MV-4-11 (cell line): ENCODE results near the gene FEM1C.
A peak's percentile ranks its signal among the peaks of the same experiment; 100 is the strongest.

Experiments used
- DNase-seq: peaks from one replicate; lab custom pipeline; 2025; lab: John Stamatoyannopoulos, UW

Gene FEM1C, protein sequence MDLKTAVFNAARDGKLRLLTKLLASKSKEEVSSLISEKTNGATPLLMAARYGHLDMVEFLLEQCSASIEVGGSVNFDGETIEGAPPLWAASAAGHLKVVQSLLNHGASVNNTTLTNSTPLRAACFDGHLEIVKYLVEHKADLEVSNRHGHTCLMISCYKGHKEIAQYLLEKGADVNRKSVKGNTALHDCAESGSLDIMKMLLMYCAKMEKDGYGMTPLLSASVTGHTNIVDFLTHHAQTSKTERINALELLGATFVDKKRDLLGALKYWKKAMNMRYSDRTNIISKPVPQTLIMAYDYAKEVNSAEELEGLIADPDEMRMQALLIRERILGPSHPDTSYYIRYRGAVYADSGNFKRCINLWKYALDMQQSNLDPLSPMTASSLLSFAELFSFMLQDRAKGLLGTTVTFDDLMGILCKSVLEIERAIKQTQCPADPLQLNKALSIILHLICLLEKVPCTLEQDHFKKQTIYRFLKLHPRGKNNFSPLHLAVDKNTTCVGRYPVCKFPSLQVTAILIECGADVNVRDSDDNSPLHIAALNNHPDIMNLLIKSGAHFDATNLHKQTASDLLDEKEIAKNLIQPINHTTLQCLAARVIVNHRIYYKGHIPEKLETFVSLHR

DNA sequence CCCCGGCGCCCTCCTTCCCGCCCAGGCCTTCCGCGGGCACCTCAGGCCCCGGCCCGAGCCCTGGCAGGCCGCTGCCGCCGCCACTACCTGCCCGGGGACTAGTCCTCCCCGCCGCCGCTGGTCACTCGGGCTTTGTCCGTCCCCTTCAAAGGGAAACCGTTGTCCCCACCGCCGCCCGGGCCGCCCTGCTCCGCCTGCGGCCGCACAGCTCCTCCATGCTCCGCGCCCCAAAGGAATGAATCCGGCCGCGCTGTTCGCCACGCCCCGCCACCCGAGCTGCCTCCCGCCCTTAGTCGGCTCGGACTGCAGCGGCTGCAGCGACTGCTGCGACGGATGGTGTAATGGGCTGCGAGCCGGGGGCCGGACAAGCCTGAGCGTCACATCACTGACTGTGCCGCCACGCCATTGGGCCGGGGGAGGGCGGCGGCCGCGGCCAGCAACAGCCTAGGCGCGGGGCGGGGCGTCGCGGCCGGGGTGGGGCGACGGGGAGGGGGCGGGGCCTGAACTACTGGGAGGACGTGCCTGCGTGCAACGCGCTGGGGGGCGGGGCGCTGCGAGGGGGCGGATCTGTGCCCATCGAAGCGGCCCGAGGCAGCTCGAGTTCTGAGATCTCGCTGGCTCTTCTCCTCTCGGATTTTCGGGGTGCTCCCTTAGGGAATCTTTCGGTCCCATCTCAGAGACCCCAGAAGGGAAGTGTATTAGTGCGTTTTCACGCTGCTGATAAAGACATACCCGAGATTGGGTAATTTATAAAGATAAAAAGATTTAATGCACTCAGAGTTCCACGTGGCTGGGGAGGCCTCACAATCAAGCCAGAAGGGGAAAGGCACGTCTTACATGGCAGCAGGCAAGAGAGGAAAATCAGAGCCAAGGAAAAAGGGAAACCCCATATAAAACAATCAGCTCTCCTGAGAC lies at the start of gene FEM1C:
TSS of gene FEM1C (minus strand) at position 340 of the 915 bp plus-strand sequence. CDS start 1,282 bp downstream, outside the sequence.
- DNase-seq, result peak; percentile 95

DNA sequence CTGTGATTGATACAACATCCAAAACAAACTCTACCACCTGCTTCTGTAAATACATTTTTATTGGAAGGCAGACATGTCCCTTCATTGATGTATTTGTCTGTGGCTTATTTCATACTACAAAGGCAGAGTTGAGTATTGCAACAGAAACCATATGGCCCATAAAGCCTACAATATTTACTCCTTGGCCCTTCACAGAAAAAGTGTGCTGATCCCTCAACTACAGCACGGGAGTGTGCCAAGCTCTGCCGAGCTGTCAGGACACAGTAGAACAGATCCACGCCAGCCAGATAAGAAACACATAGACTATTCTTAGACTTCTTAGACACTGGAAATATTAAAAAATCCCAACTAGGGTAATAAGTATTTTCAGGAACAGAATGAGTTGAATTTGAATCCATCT lies 44.5 kb upstream of the FEM1C start:
- no peak for DNase-seq

DNA sequence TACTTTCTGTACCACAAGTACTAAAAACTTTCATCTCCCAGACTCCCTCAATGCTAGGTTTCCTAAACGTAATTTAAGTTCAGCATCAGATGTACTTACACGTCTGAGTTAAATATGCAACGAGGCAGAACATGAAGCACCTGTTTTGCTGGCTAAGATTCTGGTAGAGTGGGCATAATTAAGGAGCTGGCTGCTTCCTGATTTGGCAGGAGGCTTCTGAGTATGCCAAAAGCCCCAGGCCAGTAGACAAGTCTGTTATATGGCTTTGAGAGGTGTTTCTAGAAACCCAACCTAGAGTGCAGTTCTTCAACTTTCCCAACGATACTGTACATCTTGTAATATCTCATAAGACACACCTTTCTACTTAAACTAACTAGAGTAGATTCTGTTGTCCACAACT lies 44.1 kb upstream of the FEM1C start:
- DNase-seq, result no peak

DNA sequence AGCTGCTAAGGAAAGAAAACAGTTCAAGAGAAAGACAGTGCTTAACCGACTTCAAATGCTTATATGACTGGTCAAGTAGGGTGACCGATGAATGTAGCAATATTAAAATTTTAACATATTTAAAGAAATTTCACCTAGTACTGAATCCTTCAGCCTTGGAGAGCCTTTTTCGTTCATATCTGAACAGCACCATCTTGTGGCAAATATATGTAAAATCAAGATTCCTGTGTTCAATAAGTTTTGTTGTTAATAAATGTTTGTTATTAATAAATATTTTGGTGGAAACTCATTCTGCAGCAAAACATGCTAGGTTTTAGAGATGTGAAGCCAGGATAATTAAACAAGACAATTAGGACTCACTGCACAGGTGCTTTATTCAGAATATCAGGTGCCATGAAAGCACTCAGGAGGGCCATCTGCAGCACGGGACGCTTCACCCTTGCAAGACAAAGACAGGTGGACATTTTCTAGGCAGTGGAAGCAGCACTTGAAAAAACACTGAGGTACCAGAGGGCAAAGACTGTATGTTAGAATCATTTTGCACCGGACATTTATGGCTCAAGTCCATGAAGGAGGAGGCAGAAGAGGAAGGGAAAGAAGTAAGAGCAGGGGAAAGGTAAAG lies 42.1 kb upstream of the FEM1C start:
- DNase-seq, result peak; percentile 28

DNA sequence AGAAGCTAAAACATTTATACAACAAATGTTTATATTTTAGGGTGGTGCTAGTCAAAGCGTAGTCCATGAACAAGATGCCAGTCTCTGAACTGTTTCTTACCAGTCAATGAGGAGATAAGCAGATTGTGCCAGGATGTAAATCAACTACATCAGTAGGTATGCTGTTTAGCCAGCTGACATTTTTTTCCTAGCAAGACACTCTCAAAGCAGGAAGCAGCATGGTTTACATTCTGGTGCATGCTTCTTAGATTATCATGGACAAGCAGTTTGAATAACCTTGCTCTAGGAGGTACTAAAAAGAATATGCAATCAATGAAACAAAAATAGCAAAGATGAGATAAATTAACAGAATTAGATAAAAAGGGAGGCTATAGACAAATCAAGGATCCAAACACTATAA lies 40.7 kb upstream of the FEM1C start:
- DNase-seq, result no peak

DNA sequence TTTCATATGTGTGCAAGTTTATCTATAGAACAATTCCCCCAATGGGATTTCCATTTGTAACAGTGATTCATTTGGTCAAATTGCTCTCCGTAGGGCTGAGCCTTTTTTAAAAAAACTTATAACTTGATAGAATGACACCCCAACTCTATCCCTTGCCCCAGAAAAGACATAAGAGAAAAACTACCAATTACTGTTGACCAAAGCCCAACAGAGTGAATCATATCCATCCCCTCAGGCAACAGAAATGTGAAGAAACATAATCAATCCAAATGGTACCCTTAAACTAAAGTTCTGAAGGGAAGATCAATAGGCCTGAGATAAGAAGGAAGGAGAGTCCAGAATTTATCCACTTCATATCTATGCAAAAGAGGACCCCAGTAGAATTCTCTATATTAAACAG lies 39.9 kb upstream of the FEM1C start:
- no peak for DNase-seq

DNA sequence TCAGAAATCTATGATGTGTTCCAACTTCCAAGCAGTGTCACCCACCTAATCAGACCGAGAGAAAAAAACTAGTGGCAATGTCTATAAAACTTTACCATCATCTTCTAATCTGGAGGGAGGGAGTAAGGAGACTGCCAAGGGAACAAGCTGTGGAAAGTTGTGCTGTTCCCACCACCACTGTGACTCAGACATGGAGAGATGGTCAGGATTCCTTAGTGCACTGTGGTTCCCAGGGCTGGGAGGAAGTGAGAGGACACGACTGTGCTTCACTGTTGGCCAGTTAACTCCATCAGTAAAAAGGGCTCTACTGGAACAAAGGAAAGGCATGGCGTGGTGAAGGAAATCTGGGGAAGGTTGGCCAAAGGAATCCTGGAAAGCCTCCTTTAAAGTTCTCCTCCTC lies 38.9 kb upstream of the FEM1C start:
- no peak for DNase-seq

DNA sequence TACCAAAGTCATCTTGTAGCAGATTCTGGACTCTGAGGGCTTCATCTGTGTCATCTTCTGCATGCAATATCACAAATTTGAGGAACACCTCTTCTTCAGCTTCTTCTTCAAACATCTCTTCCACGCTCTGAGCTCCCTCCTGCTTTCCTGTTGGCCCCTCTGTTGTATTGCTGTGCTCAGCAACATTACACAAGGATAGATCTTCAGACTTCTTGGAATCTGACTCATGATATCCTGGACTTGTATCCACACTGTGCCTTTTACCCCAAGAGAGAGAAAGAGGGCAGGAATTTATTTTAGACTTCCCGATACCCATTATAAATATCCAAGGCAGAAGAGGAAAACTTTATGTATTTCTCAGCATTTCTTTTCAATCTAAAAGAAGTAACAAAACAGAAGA lies 36.4 kb upstream of the FEM1C start:
- no peak for DNase-seq

DNA sequence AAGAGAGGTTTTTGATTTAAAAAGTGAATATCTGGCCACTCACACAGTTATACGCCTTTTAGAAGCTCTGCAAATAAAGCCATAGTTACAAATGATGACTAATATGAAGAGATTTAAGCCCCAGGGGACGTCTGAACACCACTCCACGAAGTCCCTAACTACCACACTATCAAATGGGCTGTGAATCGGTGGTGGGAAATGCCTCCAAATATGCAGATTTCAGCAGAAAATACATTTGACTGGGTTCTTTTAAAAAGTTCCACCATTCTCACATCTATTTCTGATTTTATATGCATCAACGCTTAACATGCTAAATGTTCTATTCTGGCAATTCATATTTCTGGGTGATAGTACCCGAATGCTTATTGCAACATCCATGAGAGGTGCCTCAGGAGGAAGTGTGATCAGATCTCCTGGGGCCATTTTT lies 35.2 kb upstream of the FEM1C start:
- DNase-seq, result peak; percentile 23

DNA sequence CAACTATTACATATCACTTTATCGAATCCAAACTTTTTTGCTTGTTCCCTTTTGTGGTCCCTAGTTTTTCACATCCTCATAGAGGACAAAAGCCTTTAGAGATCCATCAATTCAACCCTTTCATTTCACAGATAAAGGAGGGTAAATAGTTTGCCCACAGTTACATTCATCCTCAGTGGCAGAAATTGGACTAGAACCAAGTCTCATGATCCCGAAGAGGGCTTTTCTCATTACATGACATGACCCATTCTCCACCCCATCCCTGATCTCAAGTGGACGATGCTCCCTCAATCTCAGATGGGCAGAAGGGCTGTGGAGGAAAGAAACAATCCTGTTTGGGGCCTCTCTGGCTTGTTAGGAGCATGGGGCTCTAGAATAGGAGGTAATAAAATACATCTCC lies 34.6 kb upstream of the FEM1C start:
- peak; percentile 21 for DNase-seq

DNA sequence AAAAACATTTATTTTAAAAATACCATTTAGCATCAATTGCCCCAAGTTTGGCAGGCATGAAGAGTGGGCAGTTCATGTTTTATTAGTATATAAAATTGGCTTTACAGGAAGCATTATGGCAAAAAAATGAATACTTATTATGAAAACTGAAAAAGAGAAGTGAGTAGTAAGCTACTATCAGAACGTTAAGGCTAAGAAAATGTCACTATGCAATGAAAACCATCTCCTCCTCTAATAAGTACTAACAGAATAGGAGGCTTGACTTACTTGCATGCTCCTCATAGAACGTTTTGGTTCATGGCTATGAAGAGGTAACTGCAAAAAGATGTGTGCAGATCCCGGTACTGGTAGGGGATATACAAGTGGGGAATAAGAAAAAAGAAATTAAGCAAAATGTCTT lies 34.1 kb upstream of the FEM1C start:
- peak; percentile 45 for DNase-seq

DNA sequence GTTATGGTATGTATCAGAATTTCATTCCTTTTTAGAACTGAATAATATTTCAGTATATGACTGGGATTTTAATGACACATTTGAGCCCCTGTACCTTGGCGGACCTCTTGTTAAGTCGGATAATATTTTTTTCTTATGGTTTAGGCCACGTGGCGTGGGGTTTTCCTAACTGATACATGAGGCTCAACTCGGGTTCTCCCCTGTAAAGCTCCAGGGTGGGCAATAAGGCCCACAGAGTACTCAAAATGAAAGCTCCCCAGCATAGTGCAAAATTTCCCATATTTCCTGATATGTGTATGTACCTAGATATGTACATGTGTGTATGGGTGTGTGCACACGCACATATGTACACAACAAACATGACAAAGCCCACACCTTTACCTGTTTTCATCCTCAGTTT lies 33.2 kb upstream of the FEM1C start:
- no peak for DNase-seq

DNA sequence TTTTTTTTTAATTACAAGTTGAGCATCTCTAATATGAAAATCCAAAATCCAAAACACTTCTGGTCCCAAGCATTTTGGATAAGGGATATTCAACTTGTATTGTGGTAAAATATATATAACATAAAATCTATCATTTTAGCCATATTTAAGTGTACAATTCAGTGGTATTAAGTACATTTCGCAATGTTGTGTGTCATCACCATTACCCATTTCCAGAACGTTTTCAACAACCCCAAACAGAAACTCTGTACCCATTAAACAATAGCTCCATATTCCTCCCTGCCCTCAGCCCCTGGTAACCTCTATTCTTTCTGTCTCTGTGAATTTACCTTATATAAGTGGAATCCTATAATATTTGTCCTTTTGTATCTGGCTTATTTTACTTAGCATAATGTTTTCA lies 32.8 kb upstream of the FEM1C start:
- peak; percentile 40 for DNase-seq

DNA sequence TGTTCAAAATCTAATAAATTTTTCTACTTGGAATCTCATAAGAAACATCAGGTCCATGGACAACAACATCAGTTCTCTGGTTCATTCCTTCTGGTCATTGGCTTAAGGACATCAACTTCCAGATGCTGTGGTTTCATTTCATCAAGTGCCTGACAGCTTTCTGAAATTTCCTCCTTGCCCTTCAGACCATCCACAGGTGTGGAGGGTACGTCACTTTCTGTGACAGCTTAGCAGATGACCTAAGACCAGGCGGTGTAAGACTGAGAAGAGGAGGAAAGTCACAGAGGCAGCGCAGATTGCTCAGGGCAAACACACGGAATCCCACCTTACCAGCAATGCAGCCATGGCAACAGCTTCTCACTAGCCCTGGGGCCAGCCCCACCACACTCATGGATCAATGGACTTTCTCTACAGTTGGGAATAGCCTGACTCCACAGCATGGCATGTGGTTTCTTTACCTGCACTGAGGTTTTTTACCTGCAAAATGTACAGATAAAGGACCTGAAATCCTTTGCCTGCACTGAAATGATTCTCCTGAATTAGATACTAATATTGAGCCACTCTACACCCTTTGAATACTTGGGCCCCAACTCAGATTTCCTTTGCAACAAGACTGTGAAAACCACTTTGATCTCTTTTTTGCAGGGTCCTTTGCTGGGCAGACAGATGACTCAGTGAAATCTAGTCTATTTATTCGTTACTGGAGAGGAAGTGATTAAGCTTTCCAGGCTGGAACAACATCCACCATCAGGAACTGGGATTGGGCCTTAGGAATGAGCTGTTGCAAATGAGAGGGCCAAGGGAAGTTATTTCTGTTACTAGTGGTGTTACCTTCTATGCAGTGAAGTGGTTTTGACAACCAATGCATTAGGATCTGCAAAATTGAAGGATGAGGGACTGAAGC lies 30.8 kb upstream of the FEM1C start:
- no peak for DNase-seq

DNA sequence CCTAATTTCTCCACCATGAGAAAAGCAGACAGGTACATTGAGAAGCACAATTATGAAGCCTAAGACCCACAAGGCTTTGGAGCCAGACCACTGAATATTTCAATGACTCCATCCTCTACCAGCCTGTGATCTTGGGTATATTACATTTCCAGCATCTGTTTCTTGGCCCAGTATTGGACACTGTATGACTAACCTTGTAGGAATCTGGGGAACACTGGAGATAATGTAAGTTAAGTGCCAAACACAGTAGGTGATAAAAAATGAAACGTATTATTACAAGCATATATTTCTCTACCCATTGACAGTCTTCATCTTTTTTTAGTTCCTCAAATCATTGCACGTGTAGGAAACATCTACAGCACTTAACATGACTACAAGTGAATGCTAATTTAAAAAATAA lies 28.6 kb upstream of the FEM1C start:
- no peak for DNase-seq

DNA sequence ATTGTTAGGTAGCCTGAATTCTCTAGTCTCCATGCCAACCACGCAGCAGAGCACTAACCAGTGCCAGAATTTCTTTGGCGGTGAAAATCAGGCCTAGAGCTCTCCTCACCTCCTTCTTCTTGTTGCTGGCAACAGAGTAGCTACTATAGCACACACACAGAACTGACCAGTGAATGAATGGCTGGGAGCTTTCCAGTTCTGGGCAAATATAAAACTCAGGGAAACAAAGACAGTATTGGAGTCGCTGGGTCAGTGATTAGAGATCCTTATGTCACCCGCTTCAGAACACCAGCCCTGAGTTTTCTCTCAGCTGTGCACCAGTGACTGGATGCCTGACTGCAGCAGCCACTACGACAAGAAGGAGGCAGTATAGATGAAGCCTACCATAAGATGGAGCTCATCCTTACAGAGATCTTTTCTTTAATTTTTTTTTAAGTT lies 26.9 kb upstream of the FEM1C start:
- DNase-seq, result no peak

DNA sequence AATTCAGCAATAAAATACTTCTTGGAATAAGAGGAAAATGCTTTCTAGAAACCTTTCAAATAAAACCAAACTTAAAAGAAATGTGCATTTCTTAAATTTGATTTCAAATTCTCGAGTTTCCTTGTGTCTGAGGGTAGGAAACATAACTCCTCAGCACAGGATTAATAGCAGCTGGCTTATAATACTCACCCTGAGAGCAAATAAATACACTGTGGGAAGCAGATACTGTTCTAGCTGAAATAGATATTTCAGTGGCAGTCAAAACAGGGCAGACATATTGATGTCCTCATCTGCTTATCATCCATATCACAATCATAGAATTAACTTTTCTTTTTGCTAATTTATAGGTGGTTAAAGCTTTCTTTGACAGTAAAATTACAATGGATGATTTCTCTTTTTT lies 24.1 kb upstream of the FEM1C start:
- DNase-seq, result no peak

DNA sequence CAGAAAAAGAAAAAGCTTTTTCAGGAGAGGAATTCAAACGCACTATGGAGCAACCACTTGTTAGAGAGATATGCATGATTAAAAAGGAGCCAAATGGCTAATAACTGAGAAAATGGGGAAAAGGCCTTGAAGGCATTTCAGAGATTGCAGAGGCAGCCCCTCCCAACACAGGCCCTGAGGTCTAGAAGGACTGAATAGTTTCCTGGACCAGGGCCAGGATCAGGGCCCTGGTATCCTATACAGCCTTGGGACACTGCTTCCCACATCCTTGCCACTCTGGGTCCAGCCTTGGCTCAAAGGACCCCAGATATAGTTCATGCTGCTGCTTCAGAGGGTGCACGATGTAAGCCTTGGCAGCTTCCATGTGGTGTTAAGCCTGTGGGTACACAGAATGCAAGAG lies 20.7 kb upstream of the FEM1C start:
- DNase-seq, result no peak

DNA sequence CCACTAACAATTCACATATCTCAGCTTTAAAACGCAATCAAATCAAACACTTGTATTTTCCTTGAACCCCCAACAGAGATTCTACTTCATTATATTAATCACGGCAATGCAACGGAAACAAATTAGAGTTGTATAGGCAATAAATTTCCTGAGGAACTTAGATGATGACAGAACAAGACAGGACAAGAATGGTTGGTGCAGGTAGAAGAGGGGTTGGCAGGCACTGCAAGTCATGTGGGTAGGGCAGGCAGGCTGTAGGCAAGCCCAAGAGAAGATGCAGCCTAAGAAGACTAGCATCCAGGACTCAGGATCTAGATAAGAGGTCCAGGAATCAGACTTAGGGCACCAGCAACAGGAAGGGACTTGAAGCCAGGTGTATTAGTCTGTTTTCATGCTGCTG lies 16.6 kb upstream of the FEM1C start:
- DNase-seq, result no peak

DNA sequence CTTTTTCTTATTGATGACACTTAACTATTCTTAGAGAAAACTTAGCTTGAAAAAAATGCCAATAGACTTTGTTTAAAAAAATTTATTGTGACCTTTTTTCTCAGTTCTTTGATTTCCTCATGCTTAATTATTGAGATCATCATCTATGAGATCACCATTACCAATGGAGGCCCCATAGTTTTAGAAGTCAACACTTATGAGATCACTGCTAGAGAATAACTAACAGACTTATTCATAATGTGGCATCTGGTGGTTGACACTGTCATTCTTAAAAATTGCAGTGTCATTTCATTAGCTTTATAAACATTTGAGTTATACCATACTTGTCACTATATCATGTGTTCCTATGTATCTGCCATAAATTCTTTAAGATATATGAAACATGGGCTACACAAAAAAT lies 14.9 kb upstream of the FEM1C start:
- no peak for DNase-seq

DNA sequence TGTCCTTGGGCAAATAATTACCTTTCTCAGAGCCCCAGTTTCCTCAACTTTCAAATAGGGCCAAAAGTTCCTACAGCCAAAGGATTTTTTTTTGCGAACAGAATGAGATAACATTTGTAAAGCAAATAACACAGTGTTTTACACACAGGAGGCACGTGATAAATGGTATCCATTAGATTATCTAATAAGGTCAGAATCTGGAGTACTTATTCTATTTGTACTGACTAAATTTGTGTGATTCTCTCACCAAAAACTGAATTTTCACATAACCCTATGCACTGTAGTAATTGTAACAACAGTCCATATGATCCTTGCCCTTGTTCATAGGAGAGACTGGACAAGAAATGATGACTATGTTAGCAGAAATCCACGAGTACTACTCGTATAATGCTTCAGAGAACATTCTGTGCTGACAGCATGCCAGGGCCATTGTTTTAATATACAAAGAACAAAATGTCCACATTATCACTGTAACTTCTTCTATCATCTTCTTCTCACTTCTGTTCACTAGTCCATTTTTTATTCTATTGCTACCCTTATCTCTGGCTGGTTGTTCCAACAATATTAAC lies 13.9 kb upstream of the FEM1C start:
- no peak for DNase-seq
